GM18517 (cell line): ENCODE data around the gene BACH2.

ENCODE experiments used
- ATAC-seq: cut with Tn5 transposase; IDR thresholded peaks from one replicate; pipeline ENCODE4 v1.9.1; 2021; ENCODE audit warnings: mild to moderate bottlenecking, moderate library complexity; ENCODE audit not compliant: unreplicated experiment

Gene BACH2

DNA sequence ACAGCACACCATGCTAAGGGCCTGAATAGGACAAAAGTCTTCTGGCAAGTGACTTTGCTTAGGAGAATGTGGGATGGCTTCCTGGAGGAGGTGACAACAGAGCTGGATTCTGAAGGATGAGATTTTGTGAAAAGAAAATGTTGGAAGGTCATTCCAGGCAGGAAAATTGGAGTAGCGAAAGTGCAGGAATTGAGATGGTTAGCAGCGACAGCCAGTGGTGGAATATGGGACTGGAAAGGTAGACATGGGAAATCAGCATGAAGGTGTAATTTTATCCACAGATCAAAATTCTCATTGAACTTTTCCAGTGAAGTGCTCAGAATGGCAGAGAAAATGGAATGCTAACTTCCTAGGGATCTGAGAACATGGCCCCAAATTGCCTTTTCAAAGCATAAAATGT, 5.7 kb upstream of the BACH2 start:
- no peak for ATAC-seq

DNA sequence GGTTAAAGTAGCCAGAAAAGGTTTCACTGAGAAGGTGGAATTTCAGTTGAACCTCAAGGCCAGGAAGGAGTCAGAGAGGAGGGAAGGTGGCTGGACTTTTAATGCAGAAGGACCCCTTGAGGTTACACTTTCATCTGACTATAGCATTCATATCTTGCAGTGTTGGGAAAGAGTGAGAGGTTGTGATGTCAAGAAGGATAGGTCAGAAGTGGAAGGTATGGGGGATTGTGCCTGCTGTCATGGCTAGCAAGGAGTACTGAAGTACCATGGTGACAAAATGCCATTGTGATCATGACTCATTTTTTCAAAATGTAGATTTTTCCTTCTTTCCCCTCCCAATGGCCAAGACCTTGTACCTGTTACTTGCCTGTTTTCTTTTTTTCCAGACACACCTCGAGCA, 5.2 kb upstream of the BACH2 start:
- no peak for ATAC-seq

DNA sequence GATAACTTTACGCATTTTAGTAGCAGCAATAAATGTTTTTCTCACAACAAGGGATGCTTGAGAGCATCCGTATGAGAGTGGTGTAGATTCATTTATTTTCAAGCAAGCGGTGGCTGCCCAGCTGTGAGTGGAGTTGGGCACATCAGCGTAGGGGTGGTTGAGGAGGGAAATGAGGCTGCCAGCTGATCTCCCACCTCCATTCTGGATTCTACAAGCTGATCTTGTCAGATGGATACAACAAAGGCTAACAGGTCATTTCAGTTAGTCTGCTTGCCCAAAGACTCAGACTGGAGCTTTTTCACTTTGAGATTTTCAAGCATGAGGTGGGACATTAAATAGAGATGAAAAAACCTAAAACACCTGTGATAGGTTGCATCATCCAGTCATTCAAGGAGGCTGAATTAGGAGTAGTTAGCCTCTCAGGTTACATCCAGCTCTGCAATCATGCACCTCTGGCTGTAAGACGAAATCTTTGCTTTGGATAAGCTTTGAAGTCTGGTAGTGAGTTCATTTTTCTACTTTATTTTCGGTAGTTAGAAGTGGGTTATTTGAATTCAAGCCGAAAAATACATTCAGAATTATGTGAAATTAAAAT, 1.9 kb upstream of the BACH2 start:
- no peak for ATAC-seq

DNA sequence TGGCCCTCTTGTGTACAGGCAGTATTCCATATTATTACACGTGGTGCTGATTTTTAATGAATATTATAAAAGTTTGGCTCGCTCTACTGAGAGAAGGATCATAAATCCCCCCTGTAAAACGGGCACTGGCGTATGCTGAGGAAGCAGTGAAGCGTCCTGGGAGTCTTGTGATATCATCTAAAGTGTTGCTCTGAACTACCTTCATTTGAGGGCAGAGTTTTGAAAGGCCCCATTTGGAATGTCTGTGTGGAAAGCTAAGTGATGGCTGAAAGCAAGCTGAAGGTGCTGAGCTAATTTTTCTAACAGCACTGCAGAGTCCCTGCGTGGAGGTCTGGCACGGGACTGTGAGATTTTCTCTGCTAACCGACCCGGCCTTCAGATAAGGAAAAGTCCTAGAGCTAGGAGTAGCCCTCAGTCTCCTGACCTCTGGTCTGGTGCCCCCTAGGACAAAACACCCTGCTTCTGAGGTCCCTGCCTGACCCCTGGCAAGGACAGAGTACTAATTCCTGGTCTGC, 1.3 kb upstream of the BACH2 start:
- ATAC-seq, result no peak

DNA sequence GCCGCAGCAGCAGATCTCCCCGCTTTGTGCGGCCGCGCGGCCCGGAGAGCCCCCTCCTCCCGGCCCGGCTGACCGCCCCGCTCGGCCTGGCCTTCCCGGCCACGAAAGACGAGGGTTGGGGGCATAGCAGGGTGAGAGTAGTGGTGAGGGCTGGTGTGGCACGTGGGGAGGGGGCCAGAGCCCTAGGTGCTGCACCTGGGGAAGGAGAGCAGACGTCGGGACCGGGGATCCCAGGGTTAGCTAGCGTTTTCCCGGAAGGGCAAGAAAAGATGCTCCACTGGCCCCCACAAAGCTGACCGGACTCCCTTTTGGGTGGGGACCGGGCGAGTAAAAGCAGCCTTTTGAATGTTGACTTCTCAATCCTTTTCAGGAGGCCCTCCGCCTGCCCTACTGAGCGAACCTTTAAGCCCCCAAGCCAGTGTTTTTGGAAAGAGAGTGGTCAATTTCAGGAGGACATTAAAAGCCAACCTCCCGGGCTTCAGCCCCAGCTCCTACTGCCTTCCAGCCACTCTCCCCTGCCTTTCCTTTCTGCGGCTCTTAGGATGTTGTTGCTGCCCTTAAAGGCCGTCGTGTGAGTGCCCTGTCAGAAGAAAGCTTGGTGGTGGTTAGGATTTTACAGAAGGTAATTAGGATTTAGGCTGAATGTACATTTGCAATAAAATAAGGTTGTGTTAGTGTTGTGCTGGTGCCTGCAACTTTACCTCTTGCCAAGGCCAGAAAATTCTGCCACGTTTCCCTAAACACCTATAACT, 648 bp upstream of the BACH2 start:
- ATAC-seq, result no peak

DNA sequence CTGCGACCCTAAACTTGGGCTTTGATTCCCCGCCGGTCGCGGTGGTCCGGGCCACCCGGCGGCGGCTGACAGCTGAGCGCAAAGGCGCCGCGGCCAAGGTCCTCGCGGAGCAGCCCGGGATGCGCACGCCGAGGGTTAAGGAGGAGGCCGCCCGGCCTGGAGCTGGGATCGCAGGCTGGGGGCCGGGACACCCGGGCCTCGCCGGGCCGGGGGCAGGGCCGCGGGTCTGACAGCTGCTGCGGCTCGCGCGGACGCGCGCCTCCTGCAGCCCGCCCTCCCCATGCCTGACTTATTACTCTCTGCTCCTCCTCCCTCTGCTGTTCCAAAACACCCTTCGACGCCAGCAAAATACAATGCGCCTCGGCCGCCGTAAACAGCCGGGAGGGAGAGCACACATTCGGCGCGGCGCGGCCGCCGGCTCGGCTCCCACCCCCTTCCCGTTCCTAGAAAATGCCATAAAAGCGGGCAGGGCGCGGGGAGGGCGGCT, 746 bp downstream of the BACH2 start:
- ATAC-seq, result no peak

DNA sequence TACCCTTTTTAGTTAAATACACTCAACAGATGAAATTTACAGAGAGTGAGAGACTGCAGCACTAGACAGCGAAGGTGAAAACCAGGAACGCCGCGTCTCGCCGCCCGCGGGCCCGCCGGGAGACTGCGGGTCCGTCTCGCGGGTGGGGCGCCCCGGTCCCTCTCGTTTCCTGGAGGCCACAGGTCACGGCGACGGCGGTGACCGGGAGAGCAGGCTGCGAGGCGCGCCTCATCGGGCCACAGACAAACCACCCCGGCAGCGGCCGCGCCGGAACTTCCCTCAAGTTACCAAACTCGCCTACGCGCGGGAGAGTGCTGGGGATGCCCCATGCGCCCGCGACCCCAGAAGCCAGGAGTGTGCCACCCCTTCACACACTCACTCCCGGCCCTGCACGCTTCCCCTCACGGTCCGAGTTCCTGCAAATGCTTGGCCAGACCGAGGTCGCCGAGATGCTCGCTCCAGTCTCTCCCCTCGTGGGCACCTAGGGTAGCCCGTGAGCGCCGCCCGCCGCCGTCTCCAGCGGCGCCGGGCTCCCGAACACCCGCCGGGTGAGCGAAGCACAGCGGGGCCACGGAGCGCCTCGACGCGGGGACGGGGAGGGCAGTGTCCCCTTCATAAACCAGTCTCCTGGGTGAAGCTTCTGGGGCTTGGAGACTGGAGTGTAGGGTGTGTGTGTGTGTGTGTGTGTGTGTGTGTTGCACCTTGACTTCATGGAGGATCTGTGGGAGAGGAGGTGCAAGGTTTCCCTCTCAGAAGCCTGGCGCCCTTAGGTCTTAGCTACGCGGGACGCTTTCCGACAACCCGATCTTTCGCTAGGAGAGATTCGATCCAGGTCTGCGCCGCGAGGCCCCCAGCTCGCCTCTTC, 1.4 kb downstream of the BACH2 start:
- no peak for ATAC-seq

DNA sequence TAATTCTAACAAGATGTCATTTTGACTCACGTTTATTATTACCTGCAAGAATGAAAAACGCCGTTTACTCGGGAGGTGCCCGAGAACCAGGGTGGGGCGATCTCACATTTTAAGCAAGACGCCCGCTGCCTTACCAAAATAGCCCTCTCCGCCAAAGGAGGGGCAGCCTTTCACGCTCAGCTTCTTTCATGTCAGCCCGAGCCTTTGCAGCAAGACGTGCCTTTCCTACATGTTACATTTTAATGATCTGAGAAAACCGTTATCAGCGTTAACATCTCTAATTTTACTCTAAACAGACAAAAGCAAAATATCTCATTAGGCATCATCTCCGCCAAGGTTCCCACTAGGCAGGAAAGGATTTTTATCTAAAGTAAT, 2.0 kb downstream of the BACH2 start:
- no peak for ATAC-seq

DNA sequence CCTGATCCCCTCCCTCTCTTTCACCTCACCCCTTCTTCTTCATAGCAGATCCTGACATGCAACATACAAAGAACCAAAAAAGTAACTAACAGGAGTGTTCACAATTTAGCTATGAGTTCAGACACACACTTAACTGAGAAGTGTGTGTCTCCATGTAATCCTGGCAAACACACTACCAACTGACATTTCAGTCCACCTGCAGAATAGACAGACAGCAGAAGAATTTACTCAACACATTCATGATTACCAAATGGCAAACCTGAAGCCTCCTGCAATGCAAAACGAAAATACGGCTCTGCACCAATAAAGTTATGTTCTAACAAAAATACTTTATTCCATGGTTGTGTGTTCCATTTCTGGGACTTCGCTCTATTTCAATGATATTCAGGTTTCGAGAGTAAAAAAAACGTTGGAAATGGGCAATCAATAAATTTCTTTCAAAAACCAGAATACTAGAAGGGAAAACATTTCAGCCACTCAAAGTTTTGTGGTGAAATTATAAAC, 2.6 kb downstream of the BACH2 start:
- ATAC-seq, result no peak

DNA sequence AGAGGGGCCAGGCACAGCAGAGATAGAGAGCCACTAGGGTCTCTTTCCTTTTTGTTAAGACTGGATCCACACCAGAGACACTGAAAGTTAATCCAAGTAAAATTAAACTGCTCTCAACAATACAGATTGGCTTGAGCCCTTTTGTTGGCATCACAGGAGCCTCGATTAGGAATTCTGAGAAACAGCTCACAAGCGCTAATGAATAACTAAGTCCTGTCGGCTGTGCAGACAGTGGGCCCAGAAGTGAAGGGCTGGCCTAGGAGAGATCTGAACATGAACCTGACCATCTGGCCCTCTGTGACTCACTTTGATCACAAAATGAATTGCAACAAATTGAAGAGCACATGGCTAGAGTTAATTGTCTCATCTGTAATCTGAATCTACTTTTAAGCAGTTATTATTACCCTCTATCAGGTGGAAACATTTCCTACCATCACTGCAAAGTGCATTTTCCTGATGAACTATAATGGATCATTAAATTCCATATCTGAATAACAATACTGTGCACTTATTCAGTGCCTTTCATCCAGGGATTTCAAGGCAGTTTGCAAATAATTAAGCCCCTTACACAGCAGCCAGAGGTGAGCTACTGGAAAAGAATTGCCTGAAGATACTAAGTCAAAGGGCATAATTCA, 3.2 kb downstream of the BACH2 start:
- ATAC-seq, result no peak

DNA sequence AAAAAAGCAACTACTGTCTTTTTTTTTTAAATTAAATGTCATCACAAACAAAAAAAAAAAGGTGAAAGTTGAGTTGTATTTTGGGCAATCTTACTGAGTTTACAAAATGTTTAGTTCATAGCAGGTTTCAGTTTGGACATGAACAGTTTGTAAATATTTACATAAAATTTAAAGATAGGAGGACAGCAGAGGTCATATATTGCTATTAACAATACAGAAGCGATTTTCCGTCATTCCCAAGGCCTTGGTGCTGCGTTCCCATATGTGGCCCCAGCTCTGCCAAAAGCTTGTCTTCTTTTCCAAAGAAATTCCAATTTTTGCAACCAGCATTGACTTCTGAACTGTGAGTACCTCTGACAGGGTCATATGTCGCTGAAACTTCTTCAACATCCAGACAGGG, 5.1 kb downstream of the BACH2 start:
- ATAC-seq, result no peak

DNA sequence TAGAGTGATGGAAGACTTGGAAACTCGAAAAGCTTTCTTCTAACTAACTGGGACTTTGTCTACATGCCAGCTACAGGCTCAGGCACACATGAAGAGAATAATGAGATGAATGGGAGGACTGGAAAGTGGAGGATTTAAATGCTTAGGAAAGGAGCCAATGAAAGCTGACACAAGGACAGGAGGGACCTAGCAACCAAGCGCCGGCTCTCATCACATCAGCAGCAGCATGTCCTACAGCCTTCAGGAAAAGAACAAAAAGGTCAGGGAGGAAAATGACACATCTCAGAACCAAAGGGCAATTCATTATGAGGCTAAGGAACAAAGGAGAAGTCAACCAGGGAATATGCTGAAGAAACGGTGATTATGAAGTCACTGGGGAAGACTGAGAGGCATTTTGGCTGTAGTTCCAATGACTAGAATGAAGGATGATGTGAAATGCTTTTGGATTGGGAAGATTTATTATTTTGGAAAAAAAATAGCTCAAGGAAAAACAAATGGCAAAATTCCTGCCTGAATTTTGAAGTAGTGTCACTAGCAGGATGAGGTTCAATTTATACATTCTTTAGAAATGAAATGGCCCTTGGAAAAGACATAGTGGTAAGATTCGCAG, 5.7 kb downstream of the BACH2 start:
- no peak for ATAC-seq

DNA sequence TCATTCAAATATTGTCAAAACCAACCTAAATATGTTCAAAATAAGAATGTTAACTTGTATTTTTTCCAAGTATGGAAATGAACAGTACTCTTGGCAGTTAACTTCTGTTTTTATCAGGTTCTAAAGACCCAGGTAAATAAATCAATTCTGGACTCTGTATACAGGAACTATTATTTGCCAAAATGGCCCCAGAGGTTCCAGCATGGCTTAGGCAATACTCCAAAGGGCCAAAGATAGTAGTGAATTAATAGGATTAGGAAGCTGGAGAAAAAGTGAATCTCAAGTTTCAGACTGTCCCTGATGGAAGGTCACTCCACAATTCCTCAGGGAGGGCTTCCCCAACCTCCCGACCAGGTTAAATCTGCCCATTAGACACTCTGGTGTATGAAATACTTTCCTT, 6.7 kb downstream of the BACH2 start:
- ATAC-seq, result no peak

DNA sequence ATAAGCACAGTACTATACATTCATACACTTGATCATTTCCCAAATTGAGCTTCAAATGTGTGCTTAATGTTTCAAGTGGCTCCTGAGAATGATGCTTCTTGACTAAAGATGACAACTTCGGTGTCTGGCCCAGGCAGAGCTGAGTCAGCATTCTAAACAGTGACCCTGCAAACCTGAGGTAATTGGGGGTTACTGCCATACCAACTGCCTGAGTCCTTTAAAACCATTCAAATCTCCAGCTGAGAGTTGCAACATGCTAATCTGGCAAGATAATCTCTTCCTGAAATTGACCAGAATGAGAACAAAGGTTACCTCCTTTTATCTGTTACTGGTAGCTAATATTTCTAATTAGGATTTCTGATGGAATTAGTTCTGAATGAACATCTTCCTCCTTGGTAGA, 8.2 kb downstream of the BACH2 start:
- no peak for ATAC-seq

DNA sequence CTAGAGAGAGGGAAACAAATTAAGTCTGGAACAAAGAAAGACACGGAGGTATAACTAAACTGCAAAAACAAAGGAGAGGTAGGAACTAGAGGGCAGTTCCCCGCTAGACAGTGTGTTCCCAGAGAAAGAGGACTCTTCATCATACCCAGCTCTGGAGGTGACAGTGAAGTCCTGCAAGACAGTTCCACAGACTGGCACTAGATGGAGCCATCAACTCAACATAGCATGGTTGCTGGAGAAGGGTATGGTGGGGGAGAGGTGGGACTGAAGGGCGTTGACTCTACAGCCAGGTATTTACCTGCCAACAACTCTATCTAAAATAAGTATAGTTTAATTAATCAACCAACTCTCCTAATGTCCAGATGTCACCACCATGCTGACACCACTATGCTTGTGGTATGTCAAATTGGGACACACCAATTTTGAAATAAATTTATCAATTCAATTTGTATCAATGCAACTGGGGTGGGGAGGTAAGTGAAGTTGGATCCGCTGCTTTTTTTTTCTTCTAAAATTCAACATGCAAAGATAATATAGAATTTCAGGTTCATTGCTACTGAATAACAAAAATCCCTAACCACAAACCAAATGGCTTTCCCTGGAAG, 9.7 kb downstream of the BACH2 start:
- ATAC-seq, result no peak

DNA sequence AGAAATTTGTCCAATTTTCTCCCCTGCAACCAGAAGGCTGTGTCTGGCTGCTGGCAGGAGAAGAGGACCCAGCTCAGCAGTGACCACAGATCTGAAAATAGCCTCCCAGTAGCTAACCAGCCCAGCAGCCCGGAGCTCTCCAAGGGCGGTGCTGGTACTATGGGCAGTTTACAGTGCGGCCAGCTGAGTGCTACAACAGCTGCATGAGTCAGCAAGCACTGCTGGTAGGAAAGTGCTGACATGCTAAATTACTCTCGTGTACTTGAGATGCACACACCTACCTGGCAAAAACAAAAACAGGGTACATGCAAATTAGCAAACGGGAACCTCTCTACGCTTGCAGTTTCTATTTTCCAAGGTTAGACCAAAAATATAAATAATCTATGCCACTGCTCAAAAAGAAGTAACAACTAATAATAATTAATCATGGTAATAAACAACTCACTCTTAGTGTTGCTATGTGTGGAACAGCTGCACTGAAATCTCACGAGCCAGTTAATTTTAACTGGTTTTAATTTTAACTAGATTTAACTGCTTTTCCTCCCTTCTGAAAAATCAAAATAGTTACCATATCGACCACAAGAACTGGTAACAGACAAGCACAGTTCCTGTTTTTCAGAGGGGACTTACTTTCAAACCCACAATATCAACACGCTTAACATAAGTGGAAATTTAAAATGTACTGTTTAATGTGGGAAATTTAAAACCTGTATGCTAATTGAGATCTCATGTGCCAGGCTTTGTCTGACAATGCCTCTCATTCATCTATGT, 10.8 kb downstream of the BACH2 start:
- peak; percentile 71 for ATAC-seq

DNA sequence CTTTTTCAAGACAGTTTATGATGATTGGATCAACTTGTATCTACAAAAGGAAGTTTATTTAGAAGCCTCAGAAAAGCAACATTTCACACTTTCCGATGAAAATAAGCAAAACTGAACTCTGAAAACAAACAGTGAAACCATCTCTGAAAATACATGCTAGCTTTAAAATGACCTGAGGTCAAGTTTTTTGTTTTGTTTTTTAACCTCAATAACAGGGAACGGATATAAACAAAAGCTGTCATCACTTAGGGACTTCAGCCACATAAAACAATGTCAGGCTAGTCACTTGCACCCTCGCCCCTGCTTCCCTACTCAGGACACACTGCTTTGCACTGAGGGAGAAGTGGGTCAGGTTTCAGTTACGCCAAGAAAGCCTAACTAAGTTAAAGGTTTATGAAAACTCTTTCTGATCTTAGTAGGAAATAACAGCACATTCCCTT, 11.6 kb downstream of the BACH2 start:
- peak; percentile 36 for ATAC-seq

DNA sequence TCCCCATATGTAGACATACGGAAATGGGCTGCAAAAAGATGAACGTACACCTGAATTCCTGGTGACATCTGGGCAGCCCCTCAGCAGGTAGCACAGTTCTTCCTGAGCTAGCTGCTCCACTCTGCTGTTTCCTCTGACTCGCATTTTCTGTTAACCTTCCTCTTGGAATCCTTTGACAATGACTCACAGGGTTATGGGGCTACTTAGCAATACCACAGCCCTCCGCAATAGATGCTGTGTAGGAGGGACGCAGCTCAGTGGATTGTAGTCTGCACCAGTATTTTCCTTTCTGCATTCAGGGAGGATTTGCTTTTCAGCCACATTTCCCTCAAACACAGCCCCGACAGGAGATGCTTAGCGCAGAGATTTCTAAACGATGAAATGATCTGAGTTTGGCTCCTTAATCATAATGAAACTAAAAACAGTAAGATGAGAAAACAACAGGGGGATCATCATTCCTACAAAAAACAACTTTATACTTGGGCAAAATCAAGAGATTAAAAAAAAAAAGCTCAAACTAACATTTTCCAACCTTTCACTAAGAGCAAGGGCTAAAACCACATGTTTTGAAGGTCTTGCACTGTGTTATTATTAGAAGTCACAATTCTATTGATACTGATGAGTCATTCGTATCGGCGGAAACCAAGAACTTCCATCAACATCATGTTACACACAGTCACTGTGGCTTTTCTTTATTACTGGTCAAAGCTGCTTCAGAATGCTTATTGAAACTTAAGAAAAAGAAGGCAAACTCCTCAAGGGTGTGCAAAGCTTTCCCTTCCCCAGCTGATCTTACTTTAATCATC, 12.2 kb downstream of the BACH2 start:
- ATAC-seq, result peak; percentile 73
